IMR-90 (cell line): Measurements from ENCODE around the gene LTB4R2. TPM values are rescaled to one million over a fixed set of nuclear protein-coding genes. Genes with fewer than 3 reads are reported as not detected.

Experiments
- ATAC-seq: fragments of 200-7000 bp; cut with Tn5 transposase; 2 replicates; pipeline ENCODE4 v1.9.1; 2020; ENCODE audit warnings: low read depth, mild to moderate bottlenecking, moderate library complexity
- Bru-seq: library from RNA; stranded (reverse); fragments of 400-500 nt; gene quantifications from one replicate; lab custom pipeline; 2021; lab: Mats Ljungman, UMichigan
- BruChase-seq, 2 experiments: library from RNA; stranded (reverse); fragments of 400-500 nt; gene quantifications; one replicate each; lab custom pipeline; 2021; lab: Mats Ljungman, UMichigan
- BruUV-seq: library from RNA; stranded (reverse); fragments of 400-500 nt; replicated peaks from 2 replicates; lab custom pipeline; 2021; lab: Mats Ljungman, UMichigan
- CTCF ChIA-PET: fragments of 300-600 bp; formaldehyde crosslinking; extraction: SDS; loops from one replicate; lab custom pipeline; 2021; ENCODE audit warnings: antibody characterized with exemption; lab: Yijun Ruan, JAX
- POLR2A ChIA-PET: fragments of 300-600 bp; sonication (Branson Sonifier 250); formaldehyde crosslinking; loops from one replicate; lab custom pipeline; 2022; ENCODE audit warnings: antibody characterized with exemption; ENCODE audit not compliant: unreplicated experiment; lab: Charles Lee
- DNase-seq: peaks from one replicate; pipeline ENCODE4 v3.0.0; 2013
- H2AFZ ChIP-seq: replicated peaks from 2 replicates; pipeline ENCODE3; 2013; ENCODE audit warnings: low read length, mild to moderate bottlenecking; ENCODE audit not compliant: poor library complexity
- H2AK5ac ChIP-seq: 2 replicates; pipeline ENCODE4 v1.6.1; 2013; ENCODE audit warnings: low read depth, low read length, inconsistent platforms
- H2AK9ac ChIP-seq: replicated peaks from 2 replicates; pipeline ENCODE3; 2013; ENCODE audit warnings: mild to moderate bottlenecking, low read depth, low read length, moderate library complexity; ENCODE audit not compliant: poor library complexity
- H2BK120ac ChIP-seq: 2 replicates; pipeline ENCODE4 v1.6.1; 2013; ENCODE audit warnings: low read depth, low read length, inconsistent platforms
- H2BK15ac ChIP-seq: 3 replicates; pipeline ENCODE4 v1.6.1; 2013; ENCODE audit warnings: low read depth, low read length, inconsistent platforms
- H2BK20ac ChIP-seq: 2 replicates; pipeline ENCODE4 v1.6.1; 2013; ENCODE audit warnings: low read depth, mild to moderate bottlenecking, inconsistent platforms, low read length, moderate library complexity
- H2BK5ac ChIP-seq: 2 replicates; pipeline ENCODE4 v1.6.1; 2013; ENCODE audit warnings: mild to moderate bottlenecking, low read depth, low read length, inconsistent platforms; ENCODE audit not compliant: poor library complexity, severe bottlenecking
- H3K14ac ChIP-seq: replicated peaks from 2 replicates; pipeline ENCODE4 v1.6.1; 2013; ENCODE audit warnings: low read depth, low read length, inconsistent platforms
- H3K18ac ChIP-seq: 2 replicates; pipeline ENCODE4 v1.6.1; 2013; ENCODE audit warnings: low read depth, low read length, control low read depth
- H3K23ac ChIP-seq: 2 replicates; pipeline ENCODE4 v1.6.1; 2013; ENCODE audit warnings: low read depth, low read length, inconsistent platforms
- H3K27ac ChIP-seq: 2 replicates; pipeline ENCODE4 v1.5.1; 2013; ENCODE audit warnings: mild to moderate bottlenecking, control low read depth, low read length; ENCODE audit not compliant: insufficient read depth
- H3K27me3 ChIP-seq: 2 replicates; pipeline ENCODE4 v1.6.1; 2013; ENCODE audit warnings: low read length; ENCODE audit not compliant: control insufficient read depth, insufficient read depth
- H3K36me3 ChIP-seq: 2 replicates; pipeline ENCODE4 v1.6.1; 2013; ENCODE audit warnings: low read length, mixed read lengths; ENCODE audit not compliant: control insufficient read depth, insufficient read depth
- H3K4ac ChIP-seq: 2 replicates; pipeline ENCODE4 v1.6.1; 2013; ENCODE audit warnings: low read depth, low read length, inconsistent platforms
- H3K4me1 ChIP-seq: 2 replicates; pipeline ENCODE4 v1.6.1; 2013; ENCODE audit warnings: low read length, mixed read lengths; ENCODE audit not compliant: control insufficient read depth, insufficient read depth
- H3K4me2 ChIP-seq: 2 replicates; pipeline ENCODE4 v1.6.1; 2013; ENCODE audit warnings: low read depth, mild to moderate bottlenecking, control low read depth, low read length, moderate library complexity
- H3K4me3 ChIP-seq: 2 replicates; pipeline ENCODE4 v1.5.1; 2013; ENCODE audit warnings: low read depth, mild to moderate bottlenecking, control low read depth, low read length, moderate library complexity; ENCODE audit not compliant: insufficient read depth
- H3K56ac ChIP-seq: 2 replicates; pipeline ENCODE4 v1.6.1; 2013; ENCODE audit warnings: low read length, inconsistent platforms; ENCODE audit not compliant: insufficient read depth; ENCODE audit errors: extremely low read depth
- H3K79me1 ChIP-seq, 2 experiments: 2 replicates each; pipeline ENCODE4 v1.6.1; 2013; ENCODE audit warnings: low read length in 2 of 2, inconsistent platforms in 1 of 2, low read depth in 1 of 2
- H3K9ac ChIP-seq: 2 replicates; pipeline ENCODE4 v1.6.1; 2013; ENCODE audit warnings: low read depth, low read length, control low read depth
- H3K9me1 ChIP-seq: 2 replicates; pipeline ENCODE4 v1.6.1; 2013; ENCODE audit warnings: low read length, inconsistent platforms; ENCODE audit not compliant: insufficient read depth
- H3K9me3 ChIP-seq: 2 replicates; pipeline ENCODE4 v1.6.1; 2013; ENCODE audit warnings: low read length; ENCODE audit not compliant: control insufficient read depth, insufficient read depth
- H4K20me1 ChIP-seq: 2 replicates; pipeline ENCODE4 v1.6.1; 2013; ENCODE audit warnings: low read length, inconsistent platforms; ENCODE audit not compliant: insufficient read depth
- H4K5ac ChIP-seq: 2 replicates; pipeline ENCODE4 v1.6.1; 2013; ENCODE audit warnings: mild to moderate bottlenecking, low read depth, low read length, control low read depth
- H4K8ac ChIP-seq, 2 experiments: 2 replicates each; pipeline ENCODE4 v1.6.1; 2013; ENCODE audit warnings: low read depth in 2 of 2, low read length in 2 of 2, control low read depth in 1 of 2, inconsistent platforms in 1 of 2
- H4K91ac ChIP-seq: 2 replicates; pipeline ENCODE4 v1.6.1; 2013; ENCODE audit warnings: low read depth, low read length, inconsistent platforms; ENCODE audit not compliant: insufficient read depth
- BHLHE40 ChIP-seq: fragments of 150-350 bp; IDR thresholded peaks from 2 replicates; pipeline ENCODE4 v1.6.1; 2016; ENCODE audit warnings: mild to moderate bottlenecking, low read depth, low read length
- MXI1 ChIP-seq: IDR thresholded peaks from 2 replicates; pipeline ENCODE4 v1.6.1; 2012; ENCODE audit warnings: low read depth, mild to moderate bottlenecking, low read length, moderate library complexity, borderline replicate concordance
- POLR2A ChIP-seq: IDR thresholded peaks from 2 replicates; pipeline ENCODE4 v1.6.1; 2012; ENCODE audit warnings: mild to moderate bottlenecking, low read depth, low read length
- RFX5 ChIP-seq: IDR thresholded peaks from 2 replicates; pipeline ENCODE4 v1.8.0; 2012; ENCODE audit warnings: low read depth, mild to moderate bottlenecking, low read length, moderate library complexity
- WGBS, 2 experiments: methylation state at CpG; one replicate each; pipeline versions ENCODE4 v1.1.5 to v1.1.7; 2013; ENCODE audit warnings: missing lambda C conversion rate in 2 of 2; ENCODE audit not compliant: insufficient read length in 1 of 2; ENCODE audit errors: extremely low coverage in 2 of 2; 5-methylcytosine and 5-hydroxymethylcytosine counted together
- dilution Hi-C: fragments of 300-500 bp; cut with HindIII; formaldehyde crosslinking; loops from one replicate; pipeline ENCODE4 v1.14.3; 2018; ENCODE audit warnings: low sequenced_read_pairs; ENCODE audit not compliant: unreplicated experiment
- in situ Hi-C: fragments of 300-500 bp; cut with MboI; formaldehyde crosslinking; loops from 3 replicates; pipeline ENCODE4 v1.14.3; 2019; ENCODE audit warnings: low sequenced_read_pairs, inconsistent platforms, mixed read lengths
- intact Hi-C: fragments of 100-400 bp; cut with micrococcal nuclease; formaldehyde crosslinking; loops from 2 replicates; pipeline ENCODE4 v1.10.0; 2022
- long read RNA-seq: library from polyadenylated mRNA; unstranded; transcript quantifications from one replicate; pipeline ENCODE4 v2.0.0, GENCODE V29; 2021; ENCODE audit not compliant: unreplicated experiment
- polyA plus RNA-seq, 3 experiments: library from polyadenylated mRNA; depleted of rRNA; stranded (reverse); fragments of >200 nt; gene quantifications; 2 replicates each; pipeline ENCODE4 v1.2.3, GENCODE V29; 2012; ENCODE audit warnings: low replicate concordance in 1 of 3
- total RNA-seq: library from RNA; depleted of rRNA; stranded (reverse); fragments of >200 nt; gene quantifications from 2 replicates; pipeline ENCODE4 v1.2.3, GENCODE V29; 2012; rRNA removed
- TF ChIP-seq, protein P1 (sequence below): fragments of 150-350 bp; IDR thresholded peaks from 2 replicates; pipeline ENCODE4 v1.6.1; 2016; ENCODE audit warnings: low read depth, mild to moderate bottlenecking, low read length, moderate library complexity, borderline replicate concordance

Gene LTB4R2
- total RNA-seq = 0.56 and 0.72 TPM in 2 replicates
- polyA plus RNA-seq (2012; rRNA removed) = 1.7 and 2.0 TPM in 2 replicates
- polyA plus RNA-seq (2012; cell fraction: cytosol; rRNA removed) = 0.49 and 0.66 TPM in 2 replicates
- 17.9 and 66.1 TPM in 2 replicates for polyA plus RNA-seq (2012; cell fraction: nucleus; rRNA removed; ENCODE audit: low replicate concordance)
- percentile 47 among the genes with signal in this experiment for Bru-seq, nascent RNA
- percentile 71 among the genes with signal in this experiment for BruChase-seq, experiment 1, labeled RNA remaining after a 6-hour chase
- percentile 66 among the genes with signal in this experiment for BruChase-seq, experiment 2, labeled RNA remaining after a 2-hour chase
- long read RNA-seq, partial matches to known transcripts = 0 of 5 reads
- long read RNA-seq, other reads (novel, unspliced or antisense) = 5 of 5 reads

GRCh38 chr14:24309538-24310264 lies at the start of gene LTB4R2:
Gene LTB4R2 (plus strand): TSS chr14:24310140. CDS start chr14:24310665, 525 bp downstream.
- TF ChIP-seq POLR2A (no peak), BHLHE40 (no peak), MXI1 (no peak), RFX5 (no peak)
- TF ChIP-seq, protein P1, sequence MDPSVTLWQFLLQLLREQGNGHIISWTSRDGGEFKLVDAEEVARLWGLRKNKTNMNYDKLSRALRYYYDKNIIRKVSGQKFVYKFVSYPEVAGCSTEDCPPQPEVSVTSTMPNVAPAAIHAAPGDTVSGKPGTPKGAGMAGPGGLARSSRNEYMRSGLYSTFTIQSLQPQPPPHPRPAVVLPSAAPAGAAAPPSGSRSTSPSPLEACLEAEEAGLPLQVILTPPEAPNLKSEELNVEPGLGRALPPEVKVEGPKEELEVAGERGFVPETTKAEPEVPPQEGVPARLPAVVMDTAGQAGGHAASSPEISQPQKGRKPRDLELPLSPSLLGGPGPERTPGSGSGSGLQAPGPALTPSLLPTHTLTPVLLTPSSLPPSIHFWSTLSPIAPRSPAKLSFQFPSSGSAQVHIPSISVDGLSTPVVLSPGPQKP = no peak
- DNase-seq (no peak), ATAC-seq (no peak)
- H3K56ac ChIP-seq = no peak within 1 kb of the TSS
- 0 out of 2 replicates have a peak within 1 kb of the TSS, but pooled peaks have one; percentile 9 for H2AK5ac ChIP-seq
- no peak within 1 kb of the TSS for H3K14ac ChIP-seq
- no peak within 1 kb of the TSS for H3K9ac ChIP-seq
- H3K4me3 ChIP-seq = peak within 1 kb of the TSS; percentile 12; the same call in 1 of the 2 replicates
- no peak within 1 kb of the TSS for H4K5ac ChIP-seq
- ChIA-PET POLR2A (no interaction called here), CTCF (interaction anchor here (1.2 to 4.1 kb wide), 2 partner anchors 12 to 24 kb away, joined by 3 to 20 read pairs; no protein-coding TSS in a partner anchor)
- WGBS, 2 experiments = 88% methylated on average over 1 of the region's 5 CpGs; no CpG with 5 or more reads in 1 of the 2 experiments
- peaks cover 7% of the 10 kb centered on the region; the same call in 1 of the 2 replicates for H3K9me1 ChIP-seq
- 0 out of 2 replicates have a peak within 1 kb of the TSS, but pooled peaks have one; percentile 41 for H3K23ac ChIP-seq
- H2BK5ac ChIP-seq = no peak within 1 kb of the TSS
- in situ Hi-C loops (no loop called here), intact Hi-C loops (no loop called here), dilution Hi-C loops (no loop called here)
- no peak within 1 kb of the TSS for H2BK20ac ChIP-seq
- no peak within 1 kb of the TSS for H4K8ac ChIP-seq
- H3K4ac ChIP-seq = no peak within 1 kb of the TSS
- H3K79me1 ChIP-seq = peaks cover 3 to 8% of the 10 kb centered on the region in 2 experiments; a peak in 1 of 4 replicates
- no peak within 1 kb of the TSS for H2BK15ac ChIP-seq
- H3K27ac ChIP-seq = no peak within 1 kb of the TSS
- peaks cover 10% of the 10 kb centered on the region; the same call in 1 of the 2 replicates for H3K4me1 ChIP-seq
- no peak within 1 kb of the TSS for H4K91ac ChIP-seq
- no peaks in the 10 kb centered on the region for H3K9me3 ChIP-seq
- peaks cover 19% of the 10 kb centered on the region for H3K36me3 ChIP-seq
- peak within 1 kb of the TSS; percentile 37; the same call in 1 of the 2 replicates for H3K4me2 ChIP-seq
- peak within 1 kb of the TSS; percentile 60 for H2AFZ ChIP-seq
- peaks cover 8% of the 10 kb centered on the region; the same call in 1 of the 2 replicates for H4K20me1 ChIP-seq
- H3K18ac ChIP-seq = no peak within 1 kb of the TSS
- peak within 1 kb of the TSS; percentile 60 for H2AK9ac ChIP-seq
- peaks cover 2% of the 10 kb centered on the region; the same call in 1 of the 2 replicates for H3K27me3 ChIP-seq
- H2BK120ac ChIP-seq = no peak within 1 kb of the TSS
- BruUV-seq = no TSS peak
